ENCODE results near the gene CCSER1. TPM values are rescaled to one million over a fixed set of nuclear protein-coding genes. Genes with fewer than 3 reads are reported as not detected.

Gene CCSER1
- total and polyA plus RNA-seq, 4 donors, result 0.18 to 2.3 (median 1.2) TPM

DNA sequence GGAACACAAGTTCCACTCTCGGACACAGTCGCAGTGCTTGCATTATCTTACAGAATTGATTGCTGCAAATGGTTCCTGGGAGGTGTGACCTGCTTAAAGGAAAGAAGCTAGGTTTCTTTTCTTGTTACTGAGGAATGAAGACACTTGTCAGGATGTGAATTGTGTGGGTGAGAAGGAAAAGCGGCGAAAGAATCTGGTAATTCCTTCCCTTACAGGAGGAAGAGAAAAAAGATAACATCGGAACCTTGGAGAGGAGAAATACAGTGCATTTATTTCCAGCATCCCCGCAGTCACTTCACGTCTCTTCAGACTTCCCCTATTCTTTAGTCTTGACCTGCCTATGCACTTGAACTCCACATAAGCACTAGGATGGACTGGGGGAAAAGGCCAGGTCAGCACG is 389 bp upstream of the CCSER1 start:
- 21% methylated on average over 8 of the region's 8 CpGs for WGBS
- Histone ChIP-seq H3K27ac (ENCODE audit: low read depth in 1 of 2, low read length in 2 of 2) (no peak overlapping the region), H3K9ac (ENCODE audit: low read depth in 1 of 2, low read length in 2 of 2) (no peak overlapping the region), H3K9me3 (ENCODE audit: control insufficient read depth in 4 of 4, low read length in 3 of 4) (no peaks in the 10 kb centered on the region), H3K36me3 (ENCODE audit: control insufficient read depth in 4 of 4, insufficient read depth in 3 of 4, low read depth in 1 of 4, low read length in 3 of 4) (no peaks in the 10 kb centered on the region), H3K4me1 (ENCODE audit: control insufficient read depth in 4 of 4, insufficient read depth in 4 of 4, low read length in 3 of 4) (peaks cover 7 to 19% (median 11%) of the 10 kb centered on the region in 4 donors), H3K4me3 (ENCODE audit: low read depth in 1 of 3, low read length in 3 of 3) (peak overlapping the region in 2 of 3 donors; percentile 24 to 63), H3K27me3 (ENCODE audit: control insufficient read depth in 4 of 4, insufficient read depth in 4 of 4, low read length in 3 of 4) (peaks cover 0 to 5% (median 1%) of the 10 kb centered on the region in 4 donors)
- no peak for DNase-seq (ENCODE audit: low spot score)
- TF ChIP-seq GABPA (IDR thresholded peaks at IDR 0.05 in 1 of 2, conservative IDR thresholded peaks at IDR 0.05 in 1 of 2) (no peak), RXRA (IDR thresholded peaks at IDR 0.05) (no peak), EGR1 (IDR thresholded peaks at IDR 0.05; ENCODE audit: low read depth in 2 of 2) (no peak), NR2F2 (IDR thresholded peaks at IDR 0.05) (no peak), RAD21 (IDR thresholded peaks at IDR 0.05) (no peak), FOXA2 (IDR thresholded peaks at IDR 0.05) (no peak), HNF4G (IDR thresholded peaks at IDR 0.05) (no peak), FOXA1 (IDR thresholded peaks at IDR 0.05) (no peak), YY1 (IDR thresholded peaks at IDR 0.05) (no peak), TAF1 (conservative IDR thresholded peaks at IDR 0.05) (no peak), HNF4A (conservative IDR thresholded peaks at IDR 0.05) (no peak), JUND (IDR thresholded peaks at IDR 0.05) (no peak)
- TF ChIP-seq, protein P1, sequence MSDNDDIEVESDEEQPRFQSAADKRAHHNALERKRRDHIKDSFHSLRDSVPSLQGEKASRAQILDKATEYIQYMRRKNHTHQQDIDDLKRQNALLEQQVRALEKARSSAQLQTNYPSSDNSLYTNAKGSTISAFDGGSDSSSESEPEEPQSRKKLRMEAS (IDR thresholded peaks at IDR 0.05), result no peak
- TF ChIP-seq, protein P2, sequence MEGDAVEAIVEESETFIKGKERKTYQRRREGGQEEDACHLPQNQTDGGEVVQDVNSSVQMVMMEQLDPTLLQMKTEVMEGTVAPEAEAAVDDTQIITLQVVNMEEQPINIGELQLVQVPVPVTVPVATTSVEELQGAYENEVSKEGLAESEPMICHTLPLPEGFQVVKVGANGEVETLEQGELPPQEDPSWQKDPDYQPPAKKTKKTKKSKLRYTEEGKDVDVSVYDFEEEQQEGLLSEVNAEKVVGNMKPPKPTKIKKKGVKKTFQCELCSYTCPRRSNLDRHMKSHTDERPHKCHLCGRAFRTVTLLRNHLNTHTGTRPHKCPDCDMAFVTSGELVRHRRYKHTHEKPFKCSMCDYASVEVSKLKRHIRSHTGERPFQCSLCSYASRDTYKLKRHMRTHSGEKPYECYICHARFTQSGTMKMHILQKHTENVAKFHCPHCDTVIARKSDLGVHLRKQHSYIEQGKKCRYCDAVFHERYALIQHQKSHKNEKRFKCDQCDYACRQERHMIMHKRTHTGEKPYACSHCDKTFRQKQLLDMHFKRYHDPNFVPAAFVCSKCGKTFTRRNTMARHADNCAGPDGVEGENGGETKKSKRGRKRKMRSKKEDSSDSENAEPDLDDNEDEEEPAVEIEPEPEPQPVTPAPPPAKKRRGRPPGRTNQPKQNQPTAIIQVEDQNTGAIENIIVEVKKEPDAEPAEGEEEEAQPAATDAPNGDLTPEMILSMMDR (IDR thresholded peaks at IDR 0.05; ENCODE audit: low read depth, low read length, missing input control), result no peak
- TF ChIP-seq, protein P3, sequence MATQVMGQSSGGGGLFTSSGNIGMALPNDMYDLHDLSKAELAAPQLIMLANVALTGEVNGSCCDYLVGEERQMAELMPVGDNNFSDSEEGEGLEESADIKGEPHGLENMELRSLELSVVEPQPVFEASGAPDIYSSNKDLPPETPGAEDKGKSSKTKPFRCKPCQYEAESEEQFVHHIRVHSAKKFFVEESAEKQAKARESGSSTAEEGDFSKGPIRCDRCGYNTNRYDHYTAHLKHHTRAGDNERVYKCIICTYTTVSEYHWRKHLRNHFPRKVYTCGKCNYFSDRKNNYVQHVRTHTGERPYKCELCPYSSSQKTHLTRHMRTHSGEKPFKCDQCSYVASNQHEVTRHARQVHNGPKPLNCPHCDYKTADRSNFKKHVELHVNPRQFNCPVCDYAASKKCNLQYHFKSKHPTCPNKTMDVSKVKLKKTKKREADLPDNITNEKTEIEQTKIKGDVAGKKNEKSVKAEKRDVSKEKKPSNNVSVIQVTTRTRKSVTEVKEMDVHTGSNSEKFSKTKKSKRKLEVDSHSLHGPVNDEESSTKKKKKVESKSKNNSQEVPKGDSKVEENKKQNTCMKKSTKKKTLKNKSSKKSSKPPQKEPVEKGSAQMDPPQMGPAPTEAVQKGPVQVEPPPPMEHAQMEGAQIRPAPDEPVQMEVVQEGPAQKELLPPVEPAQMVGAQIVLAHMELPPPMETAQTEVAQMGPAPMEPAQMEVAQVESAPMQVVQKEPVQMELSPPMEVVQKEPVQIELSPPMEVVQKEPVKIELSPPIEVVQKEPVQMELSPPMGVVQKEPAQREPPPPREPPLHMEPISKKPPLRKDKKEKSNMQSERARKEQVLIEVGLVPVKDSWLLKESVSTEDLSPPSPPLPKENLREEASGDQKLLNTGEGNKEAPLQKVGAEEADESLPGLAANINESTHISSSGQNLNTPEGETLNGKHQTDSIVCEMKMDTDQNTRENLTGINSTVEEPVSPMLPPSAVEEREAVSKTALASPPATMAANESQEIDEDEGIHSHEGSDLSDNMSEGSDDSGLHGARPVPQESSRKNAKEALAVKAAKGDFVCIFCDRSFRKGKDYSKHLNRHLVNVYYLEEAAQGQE (IDR thresholded peaks at IDR 0.05), result no peak
- TF ChIP-seq, protein P4, sequence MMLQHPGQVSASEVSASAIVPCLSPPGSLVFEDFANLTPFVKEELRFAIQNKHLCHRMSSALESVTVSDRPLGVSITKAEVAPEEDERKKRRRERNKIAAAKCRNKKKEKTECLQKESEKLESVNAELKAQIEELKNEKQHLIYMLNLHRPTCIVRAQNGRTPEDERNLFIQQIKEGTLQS (IDR thresholded peaks at IDR 0.05), result no peak

DNA sequence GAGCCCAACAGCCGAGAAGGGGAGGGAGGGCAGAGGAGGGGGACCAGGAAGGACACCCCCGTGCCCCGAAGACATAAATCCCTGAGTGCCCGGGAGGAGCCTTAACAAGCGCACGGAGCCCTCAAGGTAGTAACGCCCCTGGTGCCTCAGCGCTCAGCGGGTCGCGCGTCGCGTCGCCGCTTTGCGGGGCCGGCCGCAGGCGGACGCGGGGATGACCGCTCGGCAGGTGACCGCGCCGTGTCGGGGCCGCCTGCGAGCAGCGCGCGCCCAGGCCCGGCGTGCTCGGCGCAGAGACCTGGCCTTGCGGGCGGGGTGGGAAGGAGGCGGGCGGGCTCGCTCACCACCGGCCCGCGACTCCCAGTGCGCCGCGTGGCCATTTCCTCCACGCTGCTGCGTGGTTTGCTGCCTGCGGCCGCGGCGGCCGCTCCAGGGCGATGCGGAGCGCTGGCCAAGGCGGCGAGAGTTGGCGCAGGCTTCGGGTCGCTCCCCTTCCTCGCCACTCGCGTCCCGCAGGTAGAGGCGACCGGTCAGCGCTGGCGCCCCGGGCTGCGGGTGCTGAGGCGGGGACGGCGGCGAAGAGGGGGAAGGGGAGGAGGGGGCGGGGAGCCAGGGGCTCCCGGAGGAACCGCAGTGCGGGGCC is 632 bp downstream of the CCSER1 start:
- no peak overlapping the region for H3K9ac ChIP-seq (ENCODE audit: low read depth in 1 of 2, low read length in 2 of 2)
- TF ChIP-seq, protein P3 (IDR thresholded peaks at IDR 0.05), result no peak
- TF ChIP-seq HNF4A (conservative IDR thresholded peaks at IDR 0.05) (no peak), GABPA (IDR thresholded peaks at IDR 0.05 in 1 of 2, conservative IDR thresholded peaks at IDR 0.05 in 1 of 2) (no peak), EGR1 (IDR thresholded peaks at IDR 0.05; ENCODE audit: low read depth in 2 of 2) (no peak), NR2F2 (IDR thresholded peaks at IDR 0.05) (no peak), RXRA (IDR thresholded peaks at IDR 0.05) (no peak)
- TF ChIP-seq, protein P2 (IDR thresholded peaks at IDR 0.05; ENCODE audit: low read depth, low read length, missing input control), result no peak
- H3K27me3 ChIP-seq (ENCODE audit: control insufficient read depth in 4 of 4, insufficient read depth in 4 of 4, low read length in 3 of 4), result peaks cover 0 to 5% (median 1%) of the 10 kb centered on the region in 4 donors
- H3K36me3 ChIP-seq (ENCODE audit: control insufficient read depth in 4 of 4, insufficient read depth in 3 of 4, low read depth in 1 of 4, low read length in 3 of 4), result no peaks in the 10 kb centered on the region
- H3K4me3 ChIP-seq (ENCODE audit: low read depth in 1 of 3, low read length in 3 of 3), result peak overlapping the region; percentile 47 to 63 (median 55)
- WGBS, result 2% methylated on average over 81 of the region's 81 CpGs
- no peaks in the 10 kb centered on the region for H3K9me3 ChIP-seq (ENCODE audit: control insufficient read depth in 4 of 4, low read length in 3 of 4)
- H3K27ac ChIP-seq (ENCODE audit: low read depth in 1 of 2, low read length in 2 of 2), result peak overlapping the region; percentile 43 to 67
- H3K4me1 ChIP-seq (ENCODE audit: control insufficient read depth in 4 of 4, insufficient read depth in 4 of 4, low read length in 3 of 4), result peaks cover 7 to 19% (median 11%) of the 10 kb centered on the region in 4 donors
- peak; percentile 35 for DNase-seq (ENCODE audit: low spot score)

Measured in liver (tissue), 9 donors.